ENCODE results near the gene CPEB3.
"Not testable (repeated sequence)": the region's sequence is repeated elsewhere in the genome, so short reads cannot be mapped to it uniquely, and the experiment has no call there.

CPEB3 gene

DNA sequence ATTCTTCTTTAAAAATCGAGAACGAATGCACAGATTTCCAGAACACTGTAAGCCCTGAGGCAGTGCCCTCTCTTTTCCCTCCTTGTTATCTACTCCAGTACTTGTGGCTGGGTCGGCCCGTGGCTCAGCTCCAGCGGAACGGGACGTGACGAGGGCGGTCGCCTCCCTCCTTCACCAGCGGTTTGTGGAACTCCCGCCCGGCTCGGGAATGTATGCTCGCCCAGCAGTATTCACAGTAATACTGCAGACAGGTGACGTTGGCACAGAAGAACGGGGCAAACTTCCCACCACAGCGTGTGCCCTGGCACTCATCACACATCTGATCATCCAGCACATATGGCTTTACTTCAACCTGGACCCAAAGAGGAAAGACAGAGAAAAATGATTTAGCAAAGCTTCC, 238.8 kb downstream of the CPEB3 start:
- no peak for DNase-seq (ENCODE audit: low read depth in 2 of 3, low spot score in 1 of 3)

- no peak for DNase-seq (ENCODE audit: low read depth in 2 of 3, low spot score in 1 of 3)
These were observed 243.7 kb downstream of the CPEB3 start for GRCh38 chr10:92047215-92047614.

GRCh38 chr10:92045641-92046106, 245.2 kb downstream of the CPEB3 start:
- no peak for DNase-seq (ENCODE audit: low read depth in 2 of 3, low spot score in 1 of 3)

DNA sequence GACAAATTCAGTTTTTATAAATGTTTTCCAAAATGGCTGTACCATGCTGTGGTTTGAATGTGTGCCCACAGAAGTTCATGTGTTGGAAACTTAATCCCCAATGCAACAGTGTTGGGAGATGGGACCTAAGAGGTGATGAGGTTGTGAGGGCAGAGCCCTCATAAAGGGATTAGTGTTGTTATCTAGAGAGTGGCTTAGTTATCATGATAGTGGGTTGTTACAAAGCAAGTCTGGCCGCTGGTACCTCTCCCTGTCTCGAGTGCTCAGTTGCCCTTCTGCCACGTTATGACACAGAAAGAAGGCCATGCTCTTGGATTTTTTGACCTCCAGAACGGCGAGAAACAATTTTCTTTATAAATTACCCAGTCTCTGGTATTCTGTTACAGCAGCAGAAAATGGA, 248.3 kb downstream of the CPEB3 start:
- DNase-seq (ENCODE audit: low read depth in 2 of 3, low spot score in 1 of 3) = no peak

- DNase-seq (ENCODE audit: low read depth in 2 of 3, low spot score in 1 of 3) = no peak
These were observed 251.9 kb downstream of the CPEB3 start for GRCh38 chr10:92038949-92039348.

DNA sequence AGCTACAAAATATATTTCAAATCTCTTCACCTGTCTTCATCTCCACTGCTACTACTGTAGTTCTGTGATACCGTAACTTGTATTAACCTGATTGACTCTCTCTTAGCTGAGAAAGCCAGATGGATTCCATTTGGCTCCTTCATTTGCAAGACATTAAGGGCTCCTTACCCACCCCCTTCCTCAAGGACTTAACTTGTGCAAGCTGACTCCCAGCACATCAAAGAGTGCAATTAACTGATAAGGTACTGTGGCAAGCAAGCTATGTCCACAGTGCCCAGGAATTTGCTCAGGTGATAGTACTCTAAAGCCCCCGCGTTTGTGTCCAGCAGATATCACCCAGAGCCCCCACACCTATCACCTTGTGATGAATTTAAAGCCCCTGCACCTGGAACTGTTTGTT, 257.8 kb downstream of the CPEB3 start:
- DNase-seq (ENCODE audit: low read depth in 2 of 3, low spot score in 1 of 3) = not testable (repeated sequence)

DNA sequence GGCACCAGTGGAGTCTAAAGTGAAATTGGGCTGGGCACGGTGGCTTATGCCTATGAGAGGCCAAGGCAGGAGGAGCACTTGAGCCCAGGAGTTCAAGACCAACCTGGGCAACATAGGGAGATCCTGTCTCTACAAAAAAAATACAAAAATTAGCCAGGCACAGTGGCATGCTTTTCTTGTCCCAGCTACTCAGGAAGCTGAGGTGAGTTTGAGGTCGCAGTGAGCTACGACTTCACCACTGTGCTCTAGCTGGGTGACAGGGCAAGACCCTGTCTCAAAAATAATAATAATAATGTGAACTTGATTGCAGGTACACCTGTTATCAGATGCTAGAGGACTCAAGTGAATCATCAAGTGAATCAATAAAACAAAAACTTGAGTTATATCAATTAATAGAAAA, 259.3 kb downstream of the CPEB3 start:
- DNase-seq (ENCODE audit: low read depth in 2 of 3, low spot score in 1 of 3) = no peak

GRCh38 chr10:92027141-92027540, 263.7 kb downstream of the CPEB3 start:
- DNase-seq (ENCODE audit: low read depth in 2 of 3, low spot score in 1 of 3) = no peak

GRCh38 chr10:92025340-92025739, 265.5 kb downstream of the CPEB3 start:
- not testable (repeated sequence) for DNase-seq (ENCODE audit: low read depth in 2 of 3, low spot score in 1 of 3)

GRCh38 chr10:92024700-92025099, 266.2 kb downstream of the CPEB3 start:
- DNase-seq (ENCODE audit: low read depth in 2 of 3, low spot score in 1 of 3) = no peak

GRCh38 chr10:92014620-92015019, 276.3 kb downstream of the CPEB3 start:
- no peak for DNase-seq (ENCODE audit: low read depth in 2 of 3, low spot score in 1 of 3)

DNA sequence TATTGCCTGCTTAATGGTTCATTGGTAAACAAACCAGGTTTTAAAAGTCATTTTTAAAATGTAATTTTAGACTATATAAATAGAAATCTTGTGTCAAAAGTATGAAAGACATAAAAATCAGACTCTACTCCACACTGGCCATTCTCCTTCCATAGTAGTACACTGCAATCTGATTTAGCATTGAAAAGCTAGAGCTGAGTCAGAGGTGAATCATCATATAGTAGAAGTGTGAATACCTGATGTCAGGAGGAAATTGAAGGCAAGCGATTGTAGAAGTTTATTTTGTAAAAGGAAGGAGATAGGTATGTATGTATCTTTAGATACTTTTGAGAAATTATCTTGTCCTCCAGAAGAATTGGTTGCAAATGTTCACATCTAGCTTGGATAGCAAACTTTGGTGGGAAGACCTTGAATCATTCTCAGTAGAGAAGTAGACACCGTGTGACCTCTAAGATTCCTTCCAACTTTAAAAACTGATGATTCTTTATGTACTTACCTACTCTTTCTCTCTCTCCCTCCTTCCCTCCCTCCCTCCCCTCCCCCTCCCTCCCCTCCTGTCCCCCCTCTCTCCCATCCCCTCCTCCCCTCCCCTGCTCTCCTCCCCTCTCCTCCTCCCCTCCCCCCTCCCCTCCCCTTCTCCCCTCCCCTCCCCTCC, 279.2 kb downstream of the CPEB3 start:
- DNase-seq (ENCODE audit: low read depth in 2 of 3, low spot score in 1 of 3) = peak in 1 of 3 donors; percentile 3

GRCh38 chr10:92010047-92010735, 280.7 kb downstream of the CPEB3 start:
- DNase-seq (ENCODE audit: low read depth in 2 of 3, low spot score in 1 of 3) = no peak

DNA sequence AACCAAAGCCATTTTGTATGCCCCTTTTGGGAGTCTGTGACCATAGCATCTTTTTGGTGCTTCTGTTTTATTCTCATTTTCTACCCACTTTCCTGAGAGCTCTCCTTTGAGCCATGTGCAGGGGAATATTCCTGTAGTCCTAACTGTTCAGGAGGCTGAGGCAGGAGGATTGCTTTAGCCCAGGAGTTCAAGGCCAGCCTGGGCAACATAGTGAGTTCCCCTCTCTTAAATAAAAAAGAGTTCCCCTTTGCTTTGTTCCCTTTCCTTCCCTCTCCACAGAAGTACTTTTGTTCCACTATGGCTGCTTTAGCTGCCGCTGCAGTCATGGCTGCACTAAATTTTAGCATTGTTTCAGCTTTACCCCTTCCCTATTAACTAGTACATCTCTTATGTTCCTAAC, 281.4 kb downstream of the CPEB3 start:
- DNase-seq (ENCODE audit: low read depth in 2 of 3, low spot score in 1 of 3) = no peak

DNA sequence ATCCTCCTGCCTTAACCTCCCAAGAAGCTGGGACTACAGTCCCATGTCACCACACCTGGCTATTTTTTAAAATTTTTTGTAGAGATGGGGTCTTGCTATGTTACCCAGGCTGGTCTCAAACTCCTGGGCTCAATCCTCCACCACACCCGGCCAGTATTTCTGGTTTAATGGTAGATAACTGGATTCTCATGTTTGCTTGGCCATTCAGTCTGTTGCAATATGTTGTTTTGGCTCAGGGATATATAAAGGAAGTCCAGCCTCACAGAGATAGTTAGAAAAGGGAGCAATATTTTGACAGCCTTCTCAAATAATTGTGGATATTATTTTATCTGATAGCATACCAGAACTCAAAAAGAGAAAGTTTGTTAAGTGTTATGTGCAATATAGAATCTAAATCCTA, 284.9 kb downstream of the CPEB3 start:
- no peak for DNase-seq (ENCODE audit: low read depth in 2 of 3, low spot score in 1 of 3)

GRCh38 chr10:92003258-92003657, 287.6 kb downstream of the CPEB3 start:
- no peak for DNase-seq (ENCODE audit: low read depth in 2 of 3, low spot score in 1 of 3)

DNA sequence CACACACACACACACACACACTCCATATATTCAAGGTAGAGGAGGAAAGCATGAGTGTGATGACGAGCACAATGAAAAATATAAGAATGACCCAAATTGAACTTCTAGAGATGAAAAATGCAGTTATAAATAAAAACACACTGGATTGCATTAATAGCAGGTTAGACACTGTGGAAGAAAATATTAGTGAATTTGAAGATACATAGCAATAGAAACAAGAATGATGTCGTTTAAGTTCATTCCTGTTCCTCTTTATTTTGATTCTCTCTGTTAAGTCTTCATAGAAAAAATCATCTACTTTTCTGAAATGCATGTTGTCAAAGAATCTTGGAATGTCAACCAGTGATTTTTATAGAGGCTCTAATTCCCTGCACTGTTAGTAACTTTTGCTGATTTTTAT, 288.9 kb downstream of the CPEB3 start:
- DNase-seq (ENCODE audit: low read depth in 2 of 3, low spot score in 1 of 3) = no peak

GRCh38 chr10:92001581-92001980, 289.3 kb downstream of the CPEB3 start:
- no peak for DNase-seq (ENCODE audit: low read depth in 2 of 3, low spot score in 1 of 3)

Measured in stimulated activated CD4-positive, alpha-beta T cell treated with anti-CD3 and anti-CD28 coated beads, Interleukin-12 subunit alpha, Interleukin-12 subunit beta, amount 100 ng/mL, for 48 hours (primary cell).